ENCODE data around the gene CKB. TPM values are rescaled to one million over a fixed set of nuclear protein-coding genes. Genes with fewer than 3 reads are reported as not detected.

CKB gene
- total and polyA plus RNA-seq, 9 of the 15 experiments (the other 6 are each of a cell fraction or from before 2014, with no cell fraction given), result 23.9 to 692 (median 132) TPM

GRCh38 chr14:103559766-103560165, 37.1 kb upstream of the CKB start (continued):
- TF ChIP-seq ZBTB40 (IDR thresholded peaks at IDR 0.05) (no peak), ZBTB40 (CRISPR knock-in tag; IDR thresholded peaks at IDR 0.05) (no peak), NFATC3 (IDR thresholded peaks at IDR 0.05) (no peak), E2F3 (CRISPR knock-in tag; IDR thresholded peaks at IDR 0.05) (no peak), NCOA6 (IDR thresholded peaks at IDR 0.05) (no peak), SIRT6 (IDR thresholded peaks at IDR 0.05; ENCODE audit: low read depth, low read length) (no peak)
